Measurements from ENCODE around the gene THRSP.

DNA sequence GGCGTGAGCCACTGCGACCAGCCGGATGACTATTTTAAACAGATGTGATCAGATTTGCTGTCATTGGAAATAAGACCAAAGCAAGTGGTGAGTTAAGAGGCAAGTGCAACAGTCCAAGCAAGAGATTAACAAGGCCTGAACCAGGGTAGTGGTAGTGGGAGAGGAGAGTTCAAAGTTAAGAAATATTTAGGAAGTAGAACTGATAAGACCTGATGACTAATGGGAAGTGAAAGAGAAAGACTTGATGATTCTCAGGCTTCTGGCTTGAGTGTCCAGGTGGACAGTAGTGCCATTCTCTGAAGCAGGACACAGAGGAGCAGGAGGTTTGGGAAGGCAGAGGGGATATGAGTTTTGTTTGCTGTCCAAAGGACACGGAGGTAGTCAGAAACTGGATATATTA is 8.8 kb downstream of the THRSP start:
- TF ChIP-seq, protein P1, sequence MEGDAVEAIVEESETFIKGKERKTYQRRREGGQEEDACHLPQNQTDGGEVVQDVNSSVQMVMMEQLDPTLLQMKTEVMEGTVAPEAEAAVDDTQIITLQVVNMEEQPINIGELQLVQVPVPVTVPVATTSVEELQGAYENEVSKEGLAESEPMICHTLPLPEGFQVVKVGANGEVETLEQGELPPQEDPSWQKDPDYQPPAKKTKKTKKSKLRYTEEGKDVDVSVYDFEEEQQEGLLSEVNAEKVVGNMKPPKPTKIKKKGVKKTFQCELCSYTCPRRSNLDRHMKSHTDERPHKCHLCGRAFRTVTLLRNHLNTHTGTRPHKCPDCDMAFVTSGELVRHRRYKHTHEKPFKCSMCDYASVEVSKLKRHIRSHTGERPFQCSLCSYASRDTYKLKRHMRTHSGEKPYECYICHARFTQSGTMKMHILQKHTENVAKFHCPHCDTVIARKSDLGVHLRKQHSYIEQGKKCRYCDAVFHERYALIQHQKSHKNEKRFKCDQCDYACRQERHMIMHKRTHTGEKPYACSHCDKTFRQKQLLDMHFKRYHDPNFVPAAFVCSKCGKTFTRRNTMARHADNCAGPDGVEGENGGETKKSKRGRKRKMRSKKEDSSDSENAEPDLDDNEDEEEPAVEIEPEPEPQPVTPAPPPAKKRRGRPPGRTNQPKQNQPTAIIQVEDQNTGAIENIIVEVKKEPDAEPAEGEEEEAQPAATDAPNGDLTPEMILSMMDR (conservative IDR thresholded peaks at IDR 0.05 in 1 of 2, IDR thresholded peaks at IDR 0.05 in 1 of 2; ENCODE audit: low read depth in 1 of 2, low read length in 2 of 2), result no peak
- TF ChIP-seq EZH2 (IDR thresholded peaks at IDR 0.05; ENCODE audit: low read length, missing control alignments), result no peak

Measured in fibroblast of lung (primary cell).